Left renal cortex interstitium (tissue), 4 donors: Measurements from ENCODE around the gene EAF1. TPM values are rescaled to one million over a fixed set of nuclear protein-coding genes. Genes with fewer than 3 reads are reported as not detected.
A peak's percentile ranks its signal among the peaks of the same experiment; 100 is the strongest.
"Not testable (repeated sequence)": the region's sequence is repeated elsewhere in the genome, so short reads cannot be mapped to it uniquely, and the experiment has no call there.

Experiments
- DNase-seq, 4 donors: peaks; one replicate each; pipeline ENCODE4 v3.0.0-alpha.2; 2013; ENCODE audit warnings: low read depth in 4 of 4, low spot score in 2 of 4, missing footprints in 1 of 4
- polyA plus RNA-seq, 4 donors: library from polyadenylated mRNA; unstranded; fragments of 120-200 nt; gene quantifications; one replicate each; pipeline ENCODE4 v1.2.1, GENCODE V29; 2013; ENCODE audit not compliant: insufficient read length in 4 of 4

Gene EAF1
- polyA plus RNA-seq: 10 to 100 TPM; 15.7 to 20.8 (median 16.4) TPM

DNA sequence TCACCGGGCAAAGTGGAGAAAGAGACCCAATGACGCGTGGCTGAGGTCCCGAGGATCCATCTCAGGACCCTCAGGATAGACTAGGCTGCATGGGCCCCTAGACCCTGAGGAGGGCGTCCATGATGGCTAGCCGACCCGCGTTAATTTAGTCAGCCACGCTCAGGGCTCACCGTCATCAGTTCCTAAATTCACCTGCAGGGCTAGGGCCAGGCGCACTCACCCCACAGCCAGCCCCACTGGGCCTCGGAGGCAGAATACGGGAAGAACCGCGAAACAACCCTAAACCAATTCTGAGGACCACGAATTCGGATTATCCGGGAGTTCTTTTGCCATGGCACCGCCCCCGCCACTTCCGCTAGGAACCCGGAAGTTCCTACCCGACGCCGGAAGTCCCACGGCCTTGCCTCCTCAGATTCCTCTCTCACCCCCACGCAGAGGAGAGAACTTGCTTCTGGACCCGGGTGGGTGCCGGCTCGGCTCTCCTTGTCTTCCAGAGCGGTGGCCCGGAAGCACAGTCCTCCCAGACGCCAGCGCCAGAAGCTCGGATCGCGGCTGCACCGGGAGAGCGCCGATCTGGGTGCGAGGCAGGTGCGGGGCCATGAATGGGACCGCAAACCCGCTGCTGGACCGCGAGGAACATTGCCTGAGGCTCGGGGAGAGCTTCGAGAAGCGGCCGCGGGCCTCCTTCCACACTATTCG is at the start of gene EAF1, which contains the start of gene METTL6:
Gene EAF1 (plus strand): TSS at position 417 of the 699 bp plus-strand sequence. CDS start 182 bp downstream, at position 599.
Gene METTL6 (minus strand): TSS at position 363 of the 699 bp plus-strand sequence. CDS start 1,033 bp downstream, outside the sequence.
- DNase-seq: peak; percentile 60 to 68 (median 66)

DNA sequence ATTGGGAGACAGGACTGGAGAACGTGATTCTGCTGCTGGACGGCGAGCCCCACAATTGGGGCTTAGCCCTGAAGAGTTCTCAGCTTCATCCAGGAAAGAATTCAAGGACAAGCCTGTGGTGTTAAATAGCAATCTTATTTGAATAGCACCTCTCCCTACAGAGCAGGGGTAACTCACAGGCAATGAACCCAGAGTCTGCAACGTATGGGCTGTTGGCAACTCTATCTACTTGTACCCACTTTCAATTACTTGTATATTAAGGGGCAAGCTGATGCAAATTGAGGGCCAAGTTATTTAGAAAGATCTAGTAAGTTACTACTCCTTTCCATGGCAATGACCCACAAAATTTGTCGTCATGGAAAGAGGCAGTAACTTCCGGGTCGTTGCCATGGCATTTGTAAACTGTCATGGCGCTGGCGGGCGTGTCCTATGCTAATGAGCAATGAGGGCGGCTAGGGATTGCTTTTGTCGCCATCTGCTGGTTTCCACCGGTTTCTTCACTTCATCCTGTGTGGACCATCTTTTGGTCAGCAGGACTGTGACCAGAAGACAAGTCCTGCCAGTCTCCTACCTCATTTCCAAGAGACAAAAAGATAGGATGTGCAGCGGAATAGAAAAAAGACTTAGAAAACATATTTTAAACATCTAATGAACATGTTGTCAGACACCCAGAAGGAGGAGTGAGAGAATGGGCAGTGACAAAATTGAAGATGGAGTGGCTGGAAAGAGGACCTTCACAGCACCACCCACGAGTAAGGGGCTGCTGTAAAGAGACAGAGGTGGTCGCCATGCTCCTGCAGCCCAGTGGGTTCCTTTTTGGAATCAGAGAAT is 49.2 kb upstream of the EAF1 start:
- DNase-seq: peak; percentile 84 to 92 (median 85)

DNA sequence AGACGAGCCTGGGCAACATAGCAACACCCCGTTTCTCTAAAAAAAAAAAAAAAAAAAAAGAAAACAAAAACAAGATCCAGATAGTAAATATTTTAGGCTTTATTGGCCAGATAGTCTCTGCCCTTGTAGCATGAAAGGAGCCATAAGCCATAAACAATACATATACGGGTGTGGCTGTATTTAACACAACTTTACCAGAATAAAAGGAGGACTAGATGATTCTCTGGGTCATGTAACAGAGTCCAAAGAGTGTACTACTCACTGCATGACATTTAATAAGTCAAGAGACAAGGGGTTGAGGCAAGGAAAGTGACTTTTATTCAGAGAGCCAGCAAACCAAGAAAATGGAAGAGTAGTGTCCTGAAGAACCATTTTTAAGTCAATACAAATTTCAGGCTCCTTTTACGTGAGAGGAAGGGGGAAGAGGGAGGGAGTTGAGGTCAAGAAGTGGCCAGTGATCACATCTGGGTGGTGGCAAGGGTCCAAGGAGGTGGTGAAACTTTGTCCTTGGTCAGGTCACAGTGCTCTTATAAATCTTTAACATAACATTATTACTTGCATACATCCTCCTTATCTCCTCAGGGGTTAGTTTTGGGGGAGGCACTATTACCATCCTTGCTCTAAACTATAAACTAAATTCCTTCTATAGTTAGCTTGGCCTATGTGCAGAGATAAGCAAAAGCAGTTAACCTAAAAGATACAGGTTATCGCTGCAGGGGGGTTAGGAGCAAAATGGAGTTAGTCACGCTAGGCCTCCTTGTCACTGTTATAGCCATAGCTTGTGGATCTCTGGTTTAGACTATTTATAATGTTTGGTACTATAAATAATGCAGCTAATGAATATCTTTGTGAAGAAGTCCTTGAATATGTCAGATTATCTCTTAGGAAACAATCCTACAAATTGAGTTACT is 46.2 kb upstream of the EAF1 start:
- no peak for DNase-seq

DNA sequence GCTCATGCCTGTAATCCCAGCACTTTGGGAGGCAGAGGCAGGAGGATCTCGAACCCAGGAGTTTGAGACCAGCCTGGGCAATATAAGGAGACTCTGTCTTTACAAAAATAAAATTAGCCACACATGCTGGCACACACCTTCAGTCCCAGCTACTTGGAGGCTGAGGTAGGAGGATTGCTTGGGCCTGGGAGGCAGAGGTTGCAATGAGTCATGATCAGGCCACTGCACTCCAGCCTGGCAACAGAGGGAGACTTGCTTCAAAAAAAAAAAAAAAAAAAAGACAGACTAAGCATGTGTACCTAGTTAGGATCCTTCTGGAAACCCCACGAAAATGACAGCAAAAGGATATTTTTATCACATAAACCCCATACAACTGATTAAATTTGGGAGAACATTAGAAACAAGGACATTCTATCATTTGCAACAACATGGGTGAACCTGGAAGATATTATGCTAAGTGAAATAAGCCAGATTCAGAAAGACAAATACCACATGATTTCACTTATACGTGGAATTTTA is 44.9 kb upstream of the EAF1 start:
- DNase-seq: no peak

DNA sequence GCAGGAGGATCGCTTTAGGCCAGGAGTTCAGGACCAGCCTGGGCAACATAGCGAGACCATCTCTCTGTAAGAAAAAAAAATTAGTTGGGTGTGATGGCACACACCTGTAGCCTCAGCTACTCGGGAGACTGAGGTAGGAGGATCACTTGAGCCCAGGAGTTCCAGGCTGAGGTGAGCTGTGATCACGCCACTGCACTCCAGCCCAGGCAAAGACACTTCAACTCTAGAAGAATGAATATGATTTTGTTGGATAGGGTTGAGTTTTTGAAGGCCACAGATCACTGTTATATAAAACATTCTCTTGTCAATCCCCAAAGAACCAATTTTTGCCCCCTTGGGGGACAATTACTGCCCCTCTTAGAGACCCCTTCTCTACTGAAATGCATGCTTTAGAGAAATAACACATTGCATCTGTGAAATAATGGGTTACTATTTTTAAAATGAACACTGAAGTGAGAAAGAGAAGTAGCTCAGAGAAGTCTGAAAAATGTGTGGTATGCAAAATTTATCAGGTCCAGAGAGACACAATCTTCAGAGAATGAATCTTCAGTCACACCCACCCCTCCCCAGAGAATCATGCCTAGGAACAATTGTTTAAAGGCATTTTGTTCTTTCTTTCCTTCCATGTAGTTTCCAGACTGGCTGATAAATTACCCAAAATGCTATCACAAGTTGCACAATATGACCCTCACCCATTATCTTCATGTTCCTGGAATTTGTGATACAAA is 42.7 kb upstream of the EAF1 start:
- no peak for DNase-seq

DNA sequence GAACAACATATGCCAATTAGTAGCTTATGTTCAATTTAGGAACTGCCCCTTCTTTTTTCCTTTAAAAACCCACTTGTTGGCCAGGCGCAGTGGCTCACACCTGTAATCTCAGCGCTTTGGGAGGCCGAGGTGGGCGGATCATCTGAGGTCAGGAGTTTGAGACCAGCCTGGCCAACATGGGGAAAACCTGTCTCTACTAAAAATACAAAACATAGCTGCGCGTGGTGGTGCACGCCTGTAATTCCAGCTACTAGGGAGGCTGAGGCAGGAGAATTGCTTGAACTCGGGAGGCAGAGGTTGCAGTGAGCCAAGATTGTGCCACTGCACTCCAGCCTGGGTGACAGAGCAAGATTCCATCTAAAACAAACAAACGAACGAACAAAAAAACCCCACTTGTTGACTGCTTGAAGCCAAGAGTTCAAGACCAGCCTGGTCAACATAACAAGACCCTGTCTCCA is 42.1 kb upstream of the EAF1 start:
- DNase-seq: not testable (repeated sequence)

DNA sequence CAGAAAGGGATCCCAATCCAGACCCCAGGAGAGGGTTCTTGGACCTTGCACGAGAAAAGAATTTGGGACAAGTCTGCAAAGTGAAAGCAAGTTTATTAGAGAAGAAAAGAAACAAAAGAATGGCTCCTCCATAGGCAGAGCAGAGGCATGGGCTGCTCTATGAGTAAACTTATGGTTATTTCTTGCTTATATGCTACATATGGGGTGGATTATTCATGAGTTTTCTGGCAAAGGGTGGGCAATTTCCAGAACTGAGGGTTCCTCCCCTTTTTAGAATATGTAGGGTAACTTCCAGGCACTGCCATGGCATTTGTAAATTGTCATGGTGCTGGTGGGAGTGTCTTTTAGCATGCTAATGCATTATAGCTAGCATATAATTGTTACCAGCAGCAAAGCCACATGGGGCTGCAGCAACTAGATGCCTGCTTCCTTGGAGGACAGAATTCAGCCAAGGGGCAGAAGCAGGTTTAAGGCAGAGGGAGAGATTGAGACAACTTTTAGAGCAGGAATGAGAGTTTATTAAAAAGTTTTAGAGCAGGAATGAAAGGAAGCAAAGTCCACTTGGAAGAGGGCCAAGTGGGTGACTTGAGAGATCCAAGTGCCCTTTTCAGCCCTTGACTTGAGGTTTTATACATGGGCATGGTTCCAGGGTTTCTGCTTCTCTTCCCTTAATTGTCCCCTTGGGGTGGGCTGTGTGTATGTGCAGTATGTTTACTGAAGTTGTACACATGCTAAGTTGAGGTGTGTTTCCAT is 41.3 kb upstream of the EAF1 start:
- DNase-seq: no peak

DNA sequence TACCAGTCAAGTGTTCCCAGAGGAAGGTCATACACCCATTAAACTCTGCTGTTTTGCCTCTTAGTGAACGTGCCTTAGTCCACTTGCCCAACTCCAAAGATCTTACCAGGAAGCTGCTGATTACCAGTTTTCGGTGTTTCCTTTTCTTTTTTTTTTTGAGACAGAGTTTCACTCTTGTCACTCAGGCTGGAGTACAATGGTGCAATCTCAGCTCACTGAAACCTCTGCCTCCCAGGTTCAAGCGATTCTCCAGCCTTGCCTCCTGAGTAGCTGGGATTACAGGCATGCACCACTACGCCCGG is 40.8 kb upstream of the EAF1 start:
- not testable (repeated sequence) for DNase-seq

DNA sequence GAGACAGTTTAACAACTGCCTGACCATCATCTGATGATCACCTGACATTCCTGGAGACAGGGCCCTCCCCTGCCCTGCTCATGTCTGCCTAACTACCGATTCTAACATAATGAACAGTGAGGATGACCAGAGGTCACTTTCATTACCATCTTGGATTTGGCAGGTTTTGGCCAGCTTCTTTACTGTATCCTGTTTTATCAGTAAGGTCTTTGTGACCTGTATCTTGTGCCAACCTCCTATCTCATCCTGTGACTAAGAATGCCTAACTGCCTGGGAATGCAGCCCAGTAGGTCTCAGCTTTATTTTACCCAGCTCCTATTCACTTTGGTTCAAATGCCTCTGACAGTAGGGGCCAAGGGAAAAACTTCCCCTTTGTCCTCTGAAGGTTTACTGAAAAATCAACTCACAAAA is 40.2 kb upstream of the EAF1 start:
- DNase-seq: no peak

DNA sequence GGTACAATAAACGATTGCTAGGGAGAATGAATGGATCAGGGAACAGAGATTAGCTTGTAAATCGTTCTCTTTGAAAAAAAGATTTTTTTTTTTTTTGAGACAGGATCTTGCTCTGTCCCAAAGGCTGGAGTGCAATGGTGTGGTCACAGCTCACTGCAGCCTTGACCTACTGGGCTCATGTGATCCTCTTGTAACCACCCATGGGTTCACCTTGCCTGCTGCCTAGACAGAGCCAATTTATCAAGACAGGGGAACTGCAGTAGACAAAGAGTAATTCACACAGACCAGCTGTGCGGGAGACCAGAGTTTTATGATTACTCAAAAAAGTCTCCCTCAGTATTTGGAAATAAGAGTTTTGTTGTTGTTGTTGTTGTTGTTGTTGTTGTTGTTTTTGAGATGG is 39.7 kb upstream of the EAF1 start:
- no peak for DNase-seq

DNA sequence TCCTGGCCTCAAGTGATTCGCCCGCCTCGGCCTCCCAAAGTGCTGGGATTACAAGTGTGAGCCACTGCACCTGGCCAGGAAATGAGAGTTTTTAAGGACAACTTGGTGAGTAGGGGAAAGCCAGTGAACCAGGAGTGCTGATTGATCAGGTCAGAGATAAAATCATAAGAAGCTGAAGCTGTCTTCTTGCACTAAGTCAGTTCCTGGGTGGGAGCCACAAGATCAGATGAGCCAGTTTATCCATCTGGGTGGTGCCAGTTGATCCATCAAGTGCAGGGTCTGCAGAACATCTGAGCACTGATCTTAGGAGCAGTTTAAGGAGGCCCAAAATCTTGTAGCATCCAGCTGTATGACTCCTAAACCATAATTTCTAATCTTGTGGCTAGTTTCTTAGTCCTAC is 39.1 kb upstream of the EAF1 start:
- DNase-seq: not testable (repeated sequence)

DNA sequence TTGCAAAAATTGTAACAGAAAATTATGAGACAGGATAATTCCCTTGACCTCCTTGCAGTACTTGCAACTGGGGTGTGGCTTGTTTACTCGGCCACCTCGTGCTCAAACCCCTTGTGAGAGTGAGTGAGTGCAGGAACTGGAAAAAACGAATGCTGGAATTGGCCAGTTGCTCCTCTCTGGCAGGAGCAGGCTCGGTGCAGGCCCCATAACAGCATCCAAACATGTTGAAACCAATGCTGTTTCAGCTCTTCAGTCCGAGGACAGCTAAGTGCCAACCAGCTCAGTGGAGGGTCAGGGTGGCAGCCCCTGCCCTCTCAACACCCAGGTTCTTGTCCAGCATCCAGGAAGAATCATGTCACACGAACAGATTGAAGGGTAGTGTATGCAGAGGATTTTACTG is 36.9 kb upstream of the EAF1 start:
- DNase-seq: no peak

DNA sequence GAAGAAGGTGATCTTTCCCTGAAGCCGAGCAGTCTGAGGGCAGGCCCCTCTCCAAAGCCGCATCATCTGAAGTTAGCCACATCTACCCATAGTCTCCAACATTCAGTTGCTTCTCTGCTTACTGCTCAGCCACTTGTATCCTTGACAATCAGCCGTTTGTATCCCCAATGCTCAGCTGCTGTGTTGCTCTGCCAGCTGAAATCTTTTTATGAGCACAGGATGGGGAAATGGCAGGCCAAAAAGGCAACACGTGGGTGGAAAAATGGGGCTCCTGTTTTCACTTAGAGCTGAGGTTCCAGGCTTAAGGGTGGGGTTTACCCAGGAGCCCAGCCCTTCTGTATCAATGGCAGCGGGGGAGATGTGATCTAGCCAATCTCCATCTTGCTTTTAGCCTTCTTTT is 36.4 kb upstream of the EAF1 start:
- DNase-seq: no peak

DNA sequence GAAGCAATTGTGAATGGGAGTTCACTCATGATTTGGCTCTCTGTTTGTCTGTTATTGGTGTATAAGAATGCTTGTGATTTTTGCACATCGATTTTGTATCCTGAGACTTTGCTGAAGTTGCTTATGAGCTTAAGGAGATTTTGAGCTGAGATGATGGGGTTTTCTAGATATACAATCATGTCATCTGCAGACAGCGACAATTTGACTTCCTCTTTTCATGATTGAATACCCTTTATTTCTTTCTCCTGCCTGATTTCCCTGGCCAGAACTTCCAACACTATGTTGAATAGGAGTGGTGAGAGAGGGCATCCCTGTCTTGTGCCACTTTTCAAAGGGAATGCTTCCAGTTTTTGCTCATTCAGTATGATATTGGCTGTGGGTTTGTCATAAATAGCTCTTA is 34.1 kb upstream of the EAF1 start:
- DNase-seq: not testable (repeated sequence)

DNA sequence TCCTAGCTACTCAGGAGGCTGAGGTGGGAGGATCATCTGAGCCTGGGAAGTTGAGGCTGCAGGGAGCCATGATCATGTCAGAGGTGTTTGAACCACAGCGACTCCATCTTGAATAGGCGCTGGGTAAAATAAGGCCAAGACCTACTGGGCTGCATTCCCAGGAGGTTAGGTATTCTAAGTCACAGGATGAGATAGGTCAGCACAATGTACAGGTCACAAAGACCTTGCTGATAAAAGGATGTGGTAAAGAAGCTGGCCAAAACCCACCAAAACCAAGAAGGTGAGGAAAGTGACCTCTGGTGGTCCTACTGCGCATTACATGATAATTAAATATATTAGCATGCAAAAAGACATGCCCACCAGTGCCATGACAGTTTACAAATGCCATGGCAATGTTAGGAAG is 28.7 kb upstream of the EAF1 start:
- peak in 1 of 4 donors; percentile 8 for DNase-seq

DNA sequence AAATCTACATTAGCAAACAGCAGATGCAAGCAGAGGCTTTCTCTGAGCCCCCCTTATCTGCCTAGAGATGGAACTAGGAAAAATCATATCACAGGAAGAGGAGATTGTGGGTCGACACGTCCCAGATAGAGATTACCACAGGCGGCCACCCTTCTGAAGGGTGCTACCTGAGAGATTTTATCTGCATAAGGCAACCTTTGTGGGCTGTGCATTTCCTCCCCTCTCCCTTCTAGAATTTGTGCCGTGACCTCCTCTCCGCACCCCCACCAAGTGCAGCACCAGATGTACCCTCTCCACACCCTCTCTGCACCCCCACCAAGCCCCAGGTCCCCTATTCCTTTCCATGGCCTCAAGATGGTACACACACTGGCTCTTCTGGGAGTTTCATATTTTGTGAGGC is 27.4 kb upstream of the EAF1 start:
- no peak for DNase-seq

DNA sequence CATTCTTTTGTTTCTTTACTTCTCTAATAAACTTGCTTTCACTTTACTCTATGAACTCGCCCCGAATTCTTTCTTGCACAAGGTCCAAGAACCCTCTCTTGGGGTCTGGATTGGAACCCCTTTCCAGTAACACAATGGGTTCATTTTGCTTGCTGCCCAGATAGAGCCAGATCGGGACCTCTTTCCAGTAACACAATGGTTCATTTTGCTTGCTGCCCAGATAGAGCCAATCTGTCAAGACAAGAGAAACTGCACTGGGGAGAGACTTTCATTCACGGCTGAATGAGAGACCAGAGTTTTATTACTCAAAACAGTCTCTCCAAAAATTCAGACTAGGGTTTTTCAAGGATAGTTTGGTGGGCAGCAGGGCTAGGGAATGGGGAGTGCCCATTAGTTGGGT is 25.5 kb upstream of the EAF1 start:
- DNase-seq: no peak

DNA sequence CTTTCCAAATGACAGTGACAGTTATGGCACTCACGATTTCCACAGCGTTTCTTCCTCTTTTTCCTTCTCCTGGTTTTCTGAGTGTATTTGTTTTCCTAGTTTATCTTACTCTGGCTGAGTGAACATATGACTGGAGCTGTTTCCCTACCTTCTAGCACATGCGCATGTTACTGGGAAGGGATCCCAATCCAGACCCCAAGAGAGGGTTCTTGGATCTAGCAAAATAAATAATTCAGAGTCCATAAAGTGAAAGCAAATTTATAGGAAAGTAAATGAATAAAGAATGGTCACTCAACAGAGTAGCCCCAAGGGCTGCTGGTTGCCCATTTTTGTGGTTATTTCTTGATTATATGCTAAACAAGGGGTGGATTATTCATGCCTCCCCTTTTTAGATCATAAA is 23.9 kb upstream of the EAF1 start:
- no peak for DNase-seq

DNA sequence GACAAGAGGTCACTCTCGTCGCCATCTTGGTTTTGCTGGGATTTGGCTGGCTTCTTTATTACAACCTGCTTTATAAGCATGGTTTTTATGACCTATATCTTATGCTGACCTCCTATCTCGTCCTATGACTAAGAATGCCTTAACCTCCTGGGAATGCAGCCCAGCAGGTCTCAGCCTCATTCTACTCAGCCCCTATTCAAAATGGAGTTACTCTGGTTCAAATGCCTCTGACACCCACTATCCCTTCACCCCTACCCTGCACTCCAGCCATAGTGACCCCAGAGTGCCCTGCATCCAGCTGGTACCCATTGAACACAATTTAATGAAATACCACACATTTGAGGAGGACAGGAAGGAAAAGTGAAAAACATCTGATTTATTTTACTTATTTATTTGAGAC is 23.4 kb upstream of the EAF1 start:
- no peak for DNase-seq
